Liver (tissue), 3 donors: Measurements from ENCODE around the gene BCLAF1.

Experiments used
- ATF3 ChIP-seq: IDR thresholded peaks from 2 replicates; pipeline ENCODE4 v1.6.1; 2016; ENCODE audit warnings: antibody characterized with exemption
- CTCF ChIP-seq: fragments of 150-350 bp; IDR thresholded peaks from 2 replicates; pipeline ENCODE4 v1.5.1; 2017; ENCODE audit warnings: improper control_type of control experiment, low read depth, low read length; ENCODE audit not compliant: missing input control
- EGR1 ChIP-seq, 2 donors: IDR thresholded peaks; 2 replicates each; pipeline ENCODE4 v1.6.1; 2016 to 2018; ENCODE audit warnings: antibody characterized with exemption in 2 of 2, low read depth in 2 of 2
- GABPA ChIP-seq, 2 donors: IDR thresholded peaks in 1 of 2; conservative IDR thresholded peaks in 1 of 2; 2 replicates each; pipeline ENCODE4 v1.6.1; 2016; ENCODE audit warnings: antibody characterized with exemption in 2 of 2, mild to moderate bottlenecking in 1 of 2, moderate library complexity in 1 of 2
- JUND ChIP-seq, 2 donors: IDR thresholded peaks; 2 replicates each; pipeline ENCODE4 v1.6.1; 2016; ENCODE audit warnings: antibody characterized with exemption in 2 of 2
- MAX ChIP-seq: IDR thresholded peaks from 2 replicates; pipeline ENCODE4 v1.6.1; 2016; ENCODE audit warnings: antibody characterized with exemption
- NR2F2 ChIP-seq: IDR thresholded peaks from 2 replicates; pipeline ENCODE4 v1.6.1; 2016; ENCODE audit warnings: antibody characterized with exemption
- RAD21 ChIP-seq, 2 donors: IDR thresholded peaks; 2 replicates each; pipeline ENCODE4 v1.6.1; 2016; ENCODE audit warnings: antibody characterized with exemption in 2 of 2, mild to moderate bottlenecking in 2 of 2
- REST ChIP-seq: IDR thresholded peaks from 2 replicates; pipeline ENCODE4 v1.6.1; 2016; ENCODE audit warnings: antibody characterized with exemption, mild to moderate bottlenecking
- RXRA ChIP-seq, 2 donors: IDR thresholded peaks; 2 replicates each; pipeline ENCODE4 v1.6.1; 2017 to 2018; ENCODE audit warnings: antibody characterized with exemption in 2 of 2, mild to moderate bottlenecking in 1 of 2
- SP1 ChIP-seq: IDR thresholded peaks from 2 replicates; pipeline ENCODE4 v1.6.1; 2018; ENCODE audit warnings: antibody characterized with exemption, mild to moderate bottlenecking
- TAF1 ChIP-seq: conservative IDR thresholded peaks from 2 replicates; pipeline ENCODE4 v1.6.1; 2016; ENCODE audit warnings: antibody characterized with exemption, mild to moderate bottlenecking
- YY1 ChIP-seq: IDR thresholded peaks from 2 replicates; pipeline ENCODE4 v1.6.1; 2016; ENCODE audit warnings: antibody characterized with exemption, mild to moderate bottlenecking
- donor health status: healthy.
- donor health status: healthy.

GRCh38 chr6:136232701-136233100, 56.9 kb downstream of the BCLAF1 start:
- no peak for TF ChIP-seq GABPA (IDR thresholded peaks at IDR 0.05 in 1 of 2, conservative IDR thresholded peaks at IDR 0.05 in 1 of 2)
- no peak for TF ChIP-seq CTCF
- TF ChIP-seq JUND (IDR thresholded peaks at IDR 0.05), result no peak
- TF ChIP-seq REST, result no peak
- TF ChIP-seq YY1, result no peak
- no peak for TF ChIP-seq MAX
- no peak for TF ChIP-seq TAF1
- TF ChIP-seq EGR1 (IDR thresholded peaks at IDR 0.05; ENCODE audit: low read depth in 2 of 2), result no peak
- no peak for TF ChIP-seq ATF3
- no peak for TF ChIP-seq NR2F2
- no peak for TF ChIP-seq RAD21 (IDR thresholded peaks at IDR 0.05)
- TF ChIP-seq RXRA (IDR thresholded peaks at IDR 0.05), result no peak
- no peak for TF ChIP-seq SP1
